Loucy (cell line): Measurements from ENCODE around the gene CLNK.
A peak's percentile ranks its signal among the peaks of the same experiment; 100 is the strongest.

Experiments used
- CTCF ChIP-seq: fragments of 200-600 bp; sonication (generic); conservative IDR thresholded peaks from 2 replicates; pipeline ENCODE4 v1.5.1; 2014; ENCODE audit warnings: mild to moderate bottlenecking, antibody characterized with exemption, low read length
- EZH2phosphoT487 ChIP-seq: fragments of 200-600 bp; IDR thresholded peaks from 2 replicates; pipeline ENCODE4 v1.6.1; 2018; ENCODE audit warnings: antibody characterized with exemption, mild to moderate bottlenecking, moderate library complexity, borderline replicate concordance

GRCh38 chr4:10582059-10582686, 102.4 kb downstream of the CLNK start:
- TF ChIP-seq CTCF = peak; percentile 99
- TF ChIP-seq EZH2phosphoT487 = no peak
